ENCODE data around the gene ZFP3. TPM values are rescaled to one million over a fixed set of nuclear protein-coding genes. Genes with fewer than 3 reads are reported as not detected.
"Not testable (repeated sequence)": the region's sequence is repeated elsewhere in the genome, so short reads cannot be mapped to it uniquely, and the experiment has no call there.

The ZFP3 gene
- total RNA-seq, 4 donors from 2014 or later = 6.0 to 11.6 (median 8.6) TPM

DNA sequence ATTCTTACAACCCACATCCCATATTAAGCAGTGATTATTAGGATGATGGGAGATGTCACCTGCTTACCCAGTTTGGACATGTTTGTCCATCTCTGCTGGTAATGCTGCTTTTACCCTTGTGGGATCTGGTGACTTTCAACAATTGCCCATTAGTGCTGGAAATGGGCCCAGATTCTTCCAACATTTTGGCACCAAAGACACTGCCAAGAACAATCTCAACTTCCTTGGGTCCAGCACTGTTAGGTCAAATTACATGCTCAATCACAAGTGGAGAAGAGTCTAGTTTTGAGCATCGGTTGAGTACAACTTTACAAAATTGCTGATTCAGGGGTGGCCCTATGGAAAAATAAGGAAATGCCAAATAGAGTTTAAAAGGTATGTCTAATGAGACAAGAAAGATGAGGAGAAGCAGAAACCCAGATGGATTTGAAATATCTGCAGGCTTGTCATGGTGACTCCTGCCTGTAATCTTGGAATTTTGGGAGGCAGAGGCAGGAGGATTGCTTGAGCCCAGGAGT is 13.0 kb upstream of the ZFP3 start:
- H3K36me3 ChIP-seq = no peaks in the 10 kb centered on the region
- no peak for TF ChIP-seq POLR2A (IDR thresholded peaks at IDR 0.05)
- TF ChIP-seq EP300 (IDR thresholded peaks at IDR 0.05; ENCODE audit: low read depth) = no peak
- TF ChIP-seq POLR2AphosphoS5 (IDR thresholded peaks at IDR 0.05) = no peak
- no peak for TF ChIP-seq CTCF (IDR thresholded peaks at IDR 0.05)
- in situ Hi-C loops (cut with MboI; ENCODE audit: low pct_ligation_motif_present in 1 of 4, low pct_unique_long_range_greater_than_20kb in 1 of 4, low sequenced_read_pairs in 3 of 4) (loop anchor here in 3 of 4 donors (5.0 to 25.0 kb wide), 3 partner anchors 33 to 153 kb away; partner anchors contain the start of gene CHRNE (in 2 of the 3)), intact Hi-C loops (cut with DNase I; ENCODE audit: low total_unique reads) (loop anchor here (5.0 to 10.0 kb wide), 2 partner anchors 33 to 90 kb away; no protein-coding TSS in a partner anchor)
- no peak for DNase-seq
- no peaks in the 10 kb centered on the region for H3K9me3 ChIP-seq
- H3K27ac ChIP-seq = no peak overlapping the region
- no peak overlapping the region for H3K4me3 ChIP-seq
- no peaks in the 10 kb centered on the region for H3K27me3 ChIP-seq
- H3K4me1 ChIP-seq = peaks cover 0 to 7% (median 0%) of the 10 kb centered on the region in 4 donors
- WGBS, 2 donors (ENCODE audit: low coverage in 1 of 2) = 63 to 78% methylated on average over 1 of the region's 1 CpG

DNA sequence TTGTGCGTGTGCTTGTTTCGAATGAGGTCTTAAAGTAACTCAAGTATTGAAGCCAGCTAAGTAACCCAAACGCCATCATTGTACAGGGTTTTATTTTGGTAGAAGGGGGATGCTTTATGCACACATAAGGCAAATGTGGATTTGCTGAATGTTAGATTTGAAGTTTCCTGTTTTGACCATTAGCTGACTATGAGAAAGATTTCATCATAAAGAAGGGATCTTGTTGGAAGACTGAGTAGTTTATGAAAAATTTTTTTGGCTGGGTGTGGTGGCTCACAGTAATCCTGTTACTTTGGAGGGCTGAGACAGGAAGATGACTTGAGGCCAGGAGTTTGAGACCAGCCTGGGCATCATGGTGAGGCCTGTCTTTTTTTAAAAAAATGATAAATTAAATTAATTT is 10.0 kb upstream of the ZFP3 start:
- Histone ChIP-seq H3K27ac (no peak overlapping the region), H3K36me3 (no peaks in the 10 kb centered on the region), H3K4me3 (no peak overlapping the region), H3K27me3 (no peaks in the 10 kb centered on the region), H3K4me1 (no peaks in the 10 kb centered on the region), H3K9me3 (no peaks in the 10 kb centered on the region)
- intact Hi-C loops (cut with DNase I; ENCODE audit: low total_unique reads) (loop anchor here (5.0 to 10.0 kb wide), 2 partner anchors 36 to 93 kb away; no protein-coding TSS in a partner anchor), in situ Hi-C loops (cut with MboI; ENCODE audit: low pct_ligation_motif_present in 1 of 4, low pct_unique_long_range_greater_than_20kb in 1 of 4, low sequenced_read_pairs in 3 of 4) (loop anchor here in 3 of 4 donors (5.0 to 25.0 kb wide), 3 partner anchors 36 to 156 kb away; partner anchors contain the start of gene CHRNE (in 2 of the 3))
- DNase-seq = no peak
- WGBS, 2 donors (ENCODE audit: low coverage in 1 of 2) = 87 to 89% methylated on average over 3 of the region's 3 CpGs
- no peak for TF ChIP-seq POLR2A (IDR thresholded peaks at IDR 0.05)
- TF ChIP-seq POLR2AphosphoS5 (IDR thresholded peaks at IDR 0.05) = no peak
- TF ChIP-seq EP300 (IDR thresholded peaks at IDR 0.05; ENCODE audit: low read depth) = no peak
- TF ChIP-seq CTCF (IDR thresholded peaks at IDR 0.05) = no peak

GRCh38 chr17:5069724-5070123 is 8.5 kb upstream of the ZFP3 start:
- WGBS, 2 donors (ENCODE audit: low coverage in 1 of 2) = 77 to 79% methylated on average over 4 of the region's 4 CpGs

GRCh38 chr17:5075472-5075871 is 2.8 kb upstream of the ZFP3 start:
- H3K27ac ChIP-seq; DNase-seq; H3K9me3 ChIP-seq; H3K4me3 ChIP-seq; H3K36me3 ChIP-seq; intact Hi-C loops (cut with DNase I; ENCODE audit: low total_unique reads); in situ Hi-C loops (cut with MboI; ENCODE audit: low pct_ligation_motif_present in 1 of 4, low pct_unique_long_range_greater_than_20kb in 1 of 4, low sequenced_read_pairs in 3 of 4); H3K27me3 ChIP-seq: not testable (repeated sequence)
- peaks cover 5 to 20% (median 11%) of the 10 kb centered on the region in 4 donors for H3K4me1 ChIP-seq
- 94 to 95% methylated on average over 4 of the region's 5 CpGs for WGBS, 2 donors (ENCODE audit: low coverage in 1 of 2)

More at GRCh38 chr17:5069724-5070123, 8.5 kb upstream of the ZFP3 start:
- Histone ChIP-seq H3K27me3 (no peaks in the 10 kb centered on the region), H3K36me3 (no peaks in the 10 kb centered on the region), H3K4me3 (no peak overlapping the region), H3K9me3 (no peaks in the 10 kb centered on the region), H3K4me1 (no peaks in the 10 kb centered on the region), H3K27ac (no peak overlapping the region)
- in situ Hi-C loops (cut with MboI; ENCODE audit: low pct_ligation_motif_present in 1 of 4, low pct_unique_long_range_greater_than_20kb in 1 of 4, low sequenced_read_pairs in 3 of 4) (loop anchor here in 3 of 4 donors (5.0 to 25.0 kb wide), 3 partner anchors 37 to 157 kb away; partner anchors contain the start of gene CHRNE (in 2 of the 3)), intact Hi-C loops (cut with DNase I; ENCODE audit: low total_unique reads) (loop anchor here (5.0 to 10.0 kb wide), 2 partner anchors 37 to 95 kb away; no protein-coding TSS in a partner anchor)
- no peak for TF ChIP-seq POLR2A (IDR thresholded peaks at IDR 0.05)
- no peak for TF ChIP-seq CTCF (IDR thresholded peaks at IDR 0.05)
- no peak for TF ChIP-seq EP300 (IDR thresholded peaks at IDR 0.05; ENCODE audit: low read depth)
- TF ChIP-seq POLR2AphosphoS5 (IDR thresholded peaks at IDR 0.05) = no peak
- no peak for DNase-seq

DNA sequence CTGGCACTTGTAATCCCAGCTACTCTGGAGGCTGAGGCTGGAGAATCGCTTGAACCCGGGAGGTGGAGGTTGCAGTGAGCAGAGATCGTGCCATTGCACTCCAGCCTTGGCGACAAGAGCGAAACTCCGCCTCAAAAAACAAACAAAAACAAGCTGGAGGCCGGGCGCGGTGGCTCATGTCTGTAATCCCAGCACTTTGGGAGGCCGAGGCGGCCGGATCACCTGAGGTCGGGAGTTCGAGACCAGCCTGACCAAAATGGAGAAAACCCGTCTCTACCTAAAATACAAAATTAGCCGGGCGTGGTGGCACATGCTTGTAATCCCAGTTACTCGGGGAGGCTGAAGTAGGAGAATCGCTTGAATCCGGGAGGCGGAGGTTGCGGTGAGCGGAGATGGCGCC is 992 bp upstream of the ZFP3 start:
- H3K9me3 ChIP-seq; intact Hi-C loops (cut with DNase I; ENCODE audit: low total_unique reads); DNase-seq; H3K27me3 ChIP-seq; in situ Hi-C loops (cut with MboI; ENCODE audit: low pct_ligation_motif_present in 1 of 4, low pct_unique_long_range_greater_than_20kb in 1 of 4, low sequenced_read_pairs in 3 of 4); H3K36me3 ChIP-seq: not testable (repeated sequence)
- H3K4me1 ChIP-seq = peaks cover 5 to 20% (median 11%) of the 10 kb centered on the region in 4 donors
- peak overlapping the region; percentile 85 to 89 (median 87) for H3K27ac ChIP-seq
- peak overlapping the region in 1 of 4 donors; percentile 76 for H3K4me3 ChIP-seq
- WGBS, 2 donors (ENCODE audit: low coverage in 1 of 2) = 93 to 95% methylated on average over 4 to 24 of the region's 24 CpGs

Measured in transverse colon (tissue), 4 donors.